Smooth muscle cell (in vitro differentiated cells): ENCODE results near the gene BSND. TPM values are rescaled to one million over a fixed set of nuclear protein-coding genes. Genes with fewer than 3 reads are reported as not detected.

Source experiments
- DNase-seq: peaks from one replicate; lab custom pipeline; 2025; ENCODE audit not compliant: unreplicated experiment; lab: John Stamatoyannopoulos, UW
- H2AFZ ChIP-seq: fragments of 200-600 bp; sonication (generic); 2 replicates; pipeline ENCODE4 v1.6.0; 2016; ENCODE audit warnings: antibody characterized with exemption, low read depth, mild to moderate bottlenecking
- H3F3A ChIP-seq: fragments of 200-600 bp; sonication (generic); 2 replicates; pipeline ENCODE4 v1.6.0; 2017; ENCODE audit warnings: antibody characterized with exemption, low read depth
- H3K27ac ChIP-seq: fragments of 200-600 bp; sonication (generic); 2 replicates; pipeline ENCODE4 v1.5.1; 2016; ENCODE audit warnings: low read depth, mild to moderate bottlenecking
- H3K27me3 ChIP-seq: fragments of 200-600 bp; sonication (generic); 2 replicates; pipeline ENCODE4 v1.6.1; 2016; ENCODE audit warnings: low read depth, mild to moderate bottlenecking
- H3K36me3 ChIP-seq: fragments of 200-600 bp; sonication (generic); 2 replicates; pipeline ENCODE4 v1.5.1; 2016; ENCODE audit warnings: low read depth
- H3K4me1 ChIP-seq: fragments of 200-600 bp; sonication (generic); 2 replicates; pipeline ENCODE4 v1.5.1; 2016; ENCODE audit warnings: low read depth
- H3K4me2 ChIP-seq: fragments of 200-600 bp; sonication (generic); 2 replicates; pipeline ENCODE4 v1.6.0; 2016; ENCODE audit warnings: mild to moderate bottlenecking
- H3K4me3 ChIP-seq: fragments of 200-600 bp; sonication (generic); 2 replicates; pipeline ENCODE4 v1.5.1; 2016; ENCODE audit warnings: mild to moderate bottlenecking
- H3K79me2 ChIP-seq: fragments of 200-600 bp; sonication (generic); 2 replicates; pipeline ENCODE4 v1.6.0; 2016; ENCODE audit warnings: low read depth, mild to moderate bottlenecking
- H3K9ac ChIP-seq: fragments of 200-600 bp; sonication (generic); 2 replicates; pipeline ENCODE4 v1.6.0; 2016; ENCODE audit warnings: low read depth
- H3K9me3 ChIP-seq: fragments of 200-600 bp; sonication (generic); replicated peaks from 2 replicates; pipeline ENCODE4 v1.5.1; 2016; ENCODE audit warnings: low read depth
- H4K20me1 ChIP-seq: fragments of 200-600 bp; sonication (generic); 2 replicates; pipeline ENCODE4 v1.6.0; 2016; ENCODE audit warnings: low read depth
- CTCF ChIP-seq: fragments of 200-600 bp; sonication (generic); IDR thresholded peaks from 2 replicates; pipeline ENCODE4 v1.5.1; 2017; ENCODE audit warnings: borderline replicate concordance, mild to moderate bottlenecking, antibody characterized with exemption; ENCODE audit not compliant: insufficient read depth, poor library complexity, severe bottlenecking
- WGBS: methylation state at CpG from one replicate; pipeline ENCODE4 v1.1.7; 2016; ENCODE audit warnings: low lambda C conversion rate; 5-methylcytosine and 5-hydroxymethylcytosine counted together
- polyA plus RNA-seq: library from polyadenylated mRNA; unstranded; fragments of >200 nt; fragmentation: Nextera tagmentation; extraction: Ambion mirVana; gene quantifications from 2 replicates; pipeline ENCODE4 v1.2.1, GENCODE V29; 2016
- total RNA-seq: library from RNA; depleted of rRNA; stranded (reverse); fragments of >200 nt; gene quantifications from 2 replicates; pipeline ENCODE4 v1.2.3, GENCODE V29; 2014

Gene BSND
- total and polyA plus RNA-seq, 2 experiments from 2014 or later, result not detected

DNA sequence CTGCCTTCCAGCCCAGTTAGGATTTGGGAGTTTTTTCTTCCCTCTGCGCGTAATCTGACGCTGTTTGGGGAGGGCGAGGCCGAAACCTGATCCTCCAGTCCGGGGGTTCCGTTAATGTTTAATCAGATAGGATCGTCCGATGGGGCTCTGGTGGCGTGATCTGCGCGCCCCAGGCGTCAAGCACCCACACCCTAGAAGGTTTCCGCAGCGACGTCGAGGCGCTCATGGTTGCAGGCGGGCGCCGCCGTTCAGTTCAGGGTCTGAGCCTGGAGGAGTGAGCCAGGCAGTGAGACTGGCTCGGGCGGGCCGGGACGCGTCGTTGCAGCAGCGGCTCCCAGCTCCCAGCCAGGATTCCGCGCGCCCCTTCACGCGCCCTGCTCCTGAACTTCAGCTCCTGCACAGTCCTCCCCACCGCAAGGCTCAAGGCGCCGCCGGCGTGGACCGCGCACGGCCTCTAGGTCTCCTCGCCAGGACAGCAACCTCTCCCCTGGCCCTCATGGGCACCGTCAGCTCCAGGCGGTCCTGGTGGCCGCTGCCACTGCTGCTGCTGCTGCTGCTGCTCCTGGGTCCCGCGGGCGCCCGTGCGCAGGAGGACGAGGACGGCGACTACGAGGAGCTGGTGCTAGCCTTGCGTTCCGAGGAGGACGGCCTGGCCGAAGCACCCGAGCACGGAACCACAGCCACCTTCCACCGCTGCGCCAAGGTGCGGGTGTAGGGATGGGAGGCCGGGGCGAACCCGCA lies 40.8 kb downstream of the BSND start, which contains the start of gene PCSK9:
TSS of gene PCSK9 (plus strand) at position 207 of the 741 bp plus-strand sequence. CDS start at position 497, 290 bp downstream.
- DNase-seq, result no peak
- peaks cover 11% of the 10 kb centered on the region for H3K4me1 ChIP-seq
- no peak within 1 kb of the TSS for H2AFZ ChIP-seq
- H3K79me2 ChIP-seq, result no peaks in the 10 kb centered on the region
- H3K9ac ChIP-seq, result no peak within 1 kb of the TSS
- no peak within 1 kb of the TSS for H3K27ac ChIP-seq
- no peaks in the 10 kb centered on the region for H4K20me1 ChIP-seq
- no peaks in the 10 kb centered on the region for H3K9me3 ChIP-seq
- no peaks in the 10 kb centered on the region for H3K36me3 ChIP-seq
- peak within 1 kb of the TSS; percentile 46 for H3K4me3 ChIP-seq
- under 1% methylated on average over 64 of the region's 67 CpGs for WGBS
- H3K27me3 ChIP-seq, result peaks cover 75% of the 10 kb centered on the region
- no peaks in the 10 kb centered on the region for H3F3A ChIP-seq
- H3K4me2 ChIP-seq, result peak within 1 kb of the TSS; percentile 85
- TF ChIP-seq CTCF, result no peak

GRCh38 chr1:55040083-55040932 lies 41.6 kb downstream of the BSND start:
- DNase-seq, result no peak
- H3K27me3 ChIP-seq, result peaks cover 75% of the 10 kb centered on the region
- H3F3A ChIP-seq, result no peaks in the 10 kb centered on the region
- H3K4me1 ChIP-seq, result peaks cover 11% of the 10 kb centered on the region
- H3K9me3 ChIP-seq, result no peaks in the 10 kb centered on the region
- peak overlapping the region; percentile 85 for H3K4me2 ChIP-seq
- no peak for TF ChIP-seq CTCF
- H3K9ac ChIP-seq, result no peak overlapping the region
- no peaks in the 10 kb centered on the region for H3K36me3 ChIP-seq
- H3K27ac ChIP-seq, result no peak overlapping the region
- no peak overlapping the region for H2AFZ ChIP-seq
- H4K20me1 ChIP-seq, result no peaks in the 10 kb centered on the region
- H3K79me2 ChIP-seq, result no peaks in the 10 kb centered on the region
- WGBS, result 6% methylated on average over 44 of the region's 49 CpGs
- peak overlapping the region; percentile 46 for H3K4me3 ChIP-seq

DNA sequence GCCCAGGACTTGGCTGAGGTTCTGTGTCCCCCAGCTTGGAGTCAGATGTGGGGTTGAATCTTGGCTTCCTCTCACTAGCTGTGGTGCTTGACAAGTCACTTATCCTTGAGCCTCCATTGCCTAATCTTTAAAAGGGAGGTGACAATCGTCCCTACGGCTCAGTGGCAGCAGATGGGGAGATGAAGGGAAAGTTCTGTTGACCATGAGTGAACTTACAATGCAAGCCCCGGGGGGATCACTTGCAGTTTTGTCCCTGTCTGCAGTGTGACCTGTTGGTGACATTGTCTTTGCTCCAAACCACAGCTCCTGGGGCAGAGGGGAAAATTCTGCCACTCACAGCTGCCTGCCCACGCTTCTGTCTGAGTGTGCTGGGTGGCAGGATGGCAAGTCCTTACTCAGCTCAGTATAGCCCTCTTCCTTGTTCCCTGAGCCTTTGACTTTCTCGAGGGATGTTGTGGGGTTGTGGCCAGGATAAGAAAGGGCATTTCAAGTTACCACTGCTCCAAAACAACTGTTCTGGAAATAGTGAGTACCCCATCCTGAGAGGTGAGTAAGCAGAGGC lies 42.3 kb downstream of the BSND start:
- H3K4me2 ChIP-seq, result no peak overlapping the region
- no peaks in the 10 kb centered on the region for H3F3A ChIP-seq
- TF ChIP-seq CTCF, result no peak
- no peaks in the 10 kb centered on the region for H3K36me3 ChIP-seq
- H3K27ac ChIP-seq, result no peak overlapping the region
- H3K79me2 ChIP-seq, result no peaks in the 10 kb centered on the region
- H4K20me1 ChIP-seq, result no peaks in the 10 kb centered on the region
- no peaks in the 10 kb centered on the region for H3K9me3 ChIP-seq
- 44% methylated on average over 5 of the region's 5 CpGs for WGBS
- no peak overlapping the region for H3K9ac ChIP-seq
- DNase-seq, result no peak
- peaks cover 11% of the 10 kb centered on the region for H3K4me1 ChIP-seq
- H3K4me3 ChIP-seq, result peak overlapping the region; percentile 46
- no peak overlapping the region for H2AFZ ChIP-seq
- peaks cover 68% of the 10 kb centered on the region for H3K27me3 ChIP-seq
